Activated CD8-positive, alpha-beta T cell treated with anti-CD3 and anti-CD28 coated beads, Interleukin-2, amount 10 ng/mL, durations not matched to agents 7 days and 5 days (primary cell): ENCODE data around the gene ZEB2. TPM values are rescaled to one million over a fixed set of nuclear protein-coding genes. Genes with fewer than 3 reads are reported as not detected.
A peak's percentile ranks its signal among the peaks of the same experiment; 100 is the strongest.
"Not testable (repeated sequence)": the region's sequence is repeated elsewhere in the genome, so short reads cannot be mapped to it uniquely, and the experiment has no call there.

Source experiments
- ATAC-seq: fragments of 150-1000 bp; cut with Tn5 transposase; one replicate; pipeline ENCODE4 v1.10.0; 2021; ENCODE audit warnings: moderate library complexity
- CTCF ChIA-PET: fragments of 350-600 bp; sonication (Branson Sonifier 250); formaldehyde crosslinking; loops from one replicate; lab custom pipeline; 2021; ENCODE audit warnings: antibody characterized with exemption; lab: Charles Lee
- POLR2A ChIA-PET: fragments of 350-600 bp; sonication (Branson Sonifier 250); formaldehyde crosslinking; loops from one replicate; lab custom pipeline; 2021; ENCODE audit warnings: antibody characterized with exemption; lab: Charles Lee
- DNase-seq: peaks from one replicate; pipeline ENCODE4 v3.0.0-alpha.2; 2020
- H3K27ac Mint-ChIP-seq: one replicate; pipeline ENCODE4 v1.8.0; 2021; ENCODE audit warnings: mild to moderate bottlenecking, mixed read lengths
- H3K27me3 Mint-ChIP-seq: one replicate; pipeline ENCODE4 v1.8.0; 2021; ENCODE audit warnings: low read depth, mixed read lengths
- H3K36me3 Mint-ChIP-seq: one replicate; pipeline ENCODE4 v1.8.0; 2021; ENCODE audit warnings: low read depth, mixed read lengths
- H3K4me1 Mint-ChIP-seq: one replicate; pipeline ENCODE4 v1.8.0; 2021; ENCODE audit warnings: low read depth, mixed read lengths
- H3K4me3 Mint-ChIP-seq: one replicate; pipeline ENCODE4 v1.8.0; 2021; ENCODE audit warnings: mild to moderate bottlenecking, mixed read lengths
- H3K9me3 Mint-ChIP-seq: one replicate; pipeline ENCODE4 v1.8.0; 2022; ENCODE audit warnings: mixed read lengths; ENCODE audit not compliant: insufficient read depth
- total RNA-seq, 2 experiments: library from RNA; stranded (reverse); gene quantifications; one replicate each; pipeline ENCODE4 v1.2.3, GENCODE V29; 2021

ZEB2 gene
- total RNA-seq, 2 experiments from 2014 or later, result 4.0 to 5.7 TPM

DNA sequence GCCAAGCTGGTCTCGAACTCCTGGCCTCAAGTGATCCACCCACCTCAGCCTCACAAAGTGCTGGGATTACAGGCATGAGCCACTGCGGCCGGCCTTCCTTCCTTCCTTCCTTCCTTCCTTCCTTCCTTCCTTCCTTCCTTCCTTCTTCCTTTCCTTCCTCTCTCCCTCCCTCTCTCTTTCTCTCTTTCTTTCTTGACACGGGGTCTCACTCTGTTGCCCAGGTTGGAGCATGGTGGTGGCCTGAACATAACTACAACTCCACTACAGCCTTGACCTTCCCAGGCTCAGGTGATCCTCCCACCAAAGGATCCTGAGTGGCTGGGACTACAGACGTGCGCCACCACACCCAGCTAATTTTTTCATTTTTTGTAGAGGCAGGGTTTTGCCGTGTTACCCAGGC, 155.7 kb downstream of the ZEB2 start:
- DNase-seq, H3K27ac Mint-ChIP-seq, H3K4me3 Mint-ChIP-seq, H3K27me3 Mint-ChIP-seq, POLR2A ChIA-PET, H3K4me1 Mint-ChIP-seq, H3K36me3 Mint-ChIP-seq, CTCF ChIA-PET, ATAC-seq, H3K9me3 Mint-ChIP-seq: not testable (repeated sequence)

DNA sequence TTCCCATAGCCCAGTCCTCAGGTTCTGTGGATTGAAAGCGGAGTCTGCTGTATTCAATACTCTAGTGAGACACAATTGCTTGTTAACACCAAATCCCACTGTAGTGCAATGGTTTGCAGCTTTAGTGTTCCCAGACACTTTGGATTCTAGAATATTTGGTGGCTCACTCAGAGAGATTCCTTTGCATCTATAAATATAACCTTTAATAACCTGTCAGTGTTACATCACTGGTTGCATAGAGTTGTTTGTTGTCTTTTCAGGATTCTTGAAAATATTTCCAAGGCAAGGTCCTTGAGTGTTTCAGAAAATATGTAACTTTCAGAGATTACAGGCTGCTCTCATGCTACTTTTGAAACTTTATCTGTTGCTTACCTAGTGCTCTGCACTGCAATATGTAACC, 157.5 kb downstream of the ZEB2 start:
- H3K27me3 Mint-ChIP-seq, result no peaks in the 10 kb centered on the region
- DNase-seq (no peak), ATAC-seq (no peak)
- no peak overlapping the region for H3K27ac Mint-ChIP-seq
- POLR2A ChIA-PET, result no interaction called here
- CTCF ChIA-PET, result no interaction called here
- peaks cover 3% of the 10 kb centered on the region for H3K4me1 Mint-ChIP-seq
- H3K9me3 Mint-ChIP-seq, result no peaks in the 10 kb centered on the region
- no peaks in the 10 kb centered on the region for H3K36me3 Mint-ChIP-seq
- H3K4me3 Mint-ChIP-seq, result no peak overlapping the region

DNA sequence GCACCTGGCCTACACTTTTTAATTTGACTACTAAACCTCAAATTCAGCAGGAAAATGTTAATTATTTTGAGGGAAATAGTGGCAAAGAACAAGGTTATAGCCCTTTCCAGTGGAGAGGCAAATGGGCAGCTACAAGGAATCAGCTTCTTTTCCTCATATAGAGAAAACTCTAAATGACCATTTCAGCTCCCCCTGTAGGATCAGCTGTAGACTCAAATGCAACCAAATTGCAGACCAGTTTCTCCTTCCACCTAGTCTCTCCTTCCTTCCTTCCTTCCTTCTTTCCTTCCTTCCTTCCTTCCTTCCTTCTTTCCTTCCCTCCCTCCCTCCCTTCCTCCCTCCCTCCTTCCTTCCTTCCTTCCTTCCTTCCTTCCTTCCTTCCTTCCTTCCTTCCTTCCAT, 158.2 kb downstream of the ZEB2 start:
- ChIA-PET CTCF (no interaction called here), POLR2A (no interaction called here)
- Mint-ChIP-seq H3K9me3 (no peaks in the 10 kb centered on the region), H3K27ac (no peak overlapping the region), H3K27me3 (no peaks in the 10 kb centered on the region), H3K36me3 (no peaks in the 10 kb centered on the region), H3K4me1 (peaks cover 3% of the 10 kb centered on the region), H3K4me3 (no peak overlapping the region)
- DNase-seq, result no peak
- ATAC-seq, result no peak

DNA sequence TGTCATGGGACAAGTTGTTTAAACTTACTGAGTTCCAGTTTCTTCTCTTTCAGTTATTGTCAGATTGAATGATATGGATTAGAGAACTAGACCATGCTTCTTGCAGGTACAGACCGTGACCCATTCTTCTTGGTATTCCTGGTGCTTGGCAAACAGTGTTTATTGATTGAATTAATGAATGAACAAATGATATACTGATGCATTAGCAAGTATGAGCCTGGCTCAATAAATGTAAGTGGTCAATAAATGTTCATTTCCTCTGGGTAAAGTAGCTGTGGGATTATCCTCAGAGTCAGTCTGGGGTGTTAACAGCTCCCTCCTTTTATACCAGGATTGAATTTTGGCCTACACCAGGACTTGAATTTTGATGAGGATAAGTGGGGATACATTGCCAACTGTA, 160.2 kb downstream of the ZEB2 start:
- Mint-ChIP-seq H3K36me3 (no peaks in the 10 kb centered on the region), H3K4me3 (no peak overlapping the region), H3K27me3 (no peaks in the 10 kb centered on the region), H3K27ac (no peak overlapping the region), H3K9me3 (no peaks in the 10 kb centered on the region), H3K4me1 (peaks cover 3% of the 10 kb centered on the region)
- DNase-seq, result no peak
- ChIA-PET CTCF (no interaction called here), POLR2A (no interaction called here)
- no peak for ATAC-seq

DNA sequence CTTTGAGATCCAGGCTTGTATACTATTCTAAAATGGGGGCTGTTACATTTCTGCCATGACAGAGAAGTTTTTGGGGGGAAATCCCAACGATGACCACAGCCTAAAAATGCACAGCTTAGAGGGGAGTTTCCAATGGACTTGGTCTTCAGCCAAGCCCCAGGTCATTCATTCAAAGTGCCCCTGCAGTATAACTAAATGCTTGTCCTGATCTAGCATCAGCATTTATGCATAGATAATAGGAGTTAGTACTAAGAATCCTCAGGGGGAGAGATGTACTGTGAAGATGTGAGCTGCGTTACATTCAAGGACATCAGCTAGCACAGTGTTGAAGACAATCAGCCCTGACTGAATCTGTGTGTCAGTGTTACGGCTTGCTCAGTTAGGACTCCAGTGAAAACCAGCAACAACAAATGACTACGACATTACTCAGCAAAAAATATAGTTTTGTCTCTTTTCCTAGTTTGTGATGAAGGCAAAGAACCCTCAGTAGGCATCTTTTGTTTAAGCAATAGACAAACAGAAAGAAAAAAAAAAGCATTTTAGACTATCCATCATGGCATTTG, 160.9 kb downstream of the ZEB2 start:
- no peaks in the 10 kb centered on the region for H3K9me3 Mint-ChIP-seq
- H3K36me3 Mint-ChIP-seq, result no peaks in the 10 kb centered on the region
- H3K27ac Mint-ChIP-seq, result no peak overlapping the region
- peaks cover 3% of the 10 kb centered on the region for H3K4me1 Mint-ChIP-seq
- DNase-seq (no peak), ATAC-seq (no peak)
- no peak overlapping the region for H3K4me3 Mint-ChIP-seq
- no peaks in the 10 kb centered on the region for H3K27me3 Mint-ChIP-seq
- CTCF ChIA-PET, result no interaction called here
- POLR2A ChIA-PET, result no interaction called here

DNA sequence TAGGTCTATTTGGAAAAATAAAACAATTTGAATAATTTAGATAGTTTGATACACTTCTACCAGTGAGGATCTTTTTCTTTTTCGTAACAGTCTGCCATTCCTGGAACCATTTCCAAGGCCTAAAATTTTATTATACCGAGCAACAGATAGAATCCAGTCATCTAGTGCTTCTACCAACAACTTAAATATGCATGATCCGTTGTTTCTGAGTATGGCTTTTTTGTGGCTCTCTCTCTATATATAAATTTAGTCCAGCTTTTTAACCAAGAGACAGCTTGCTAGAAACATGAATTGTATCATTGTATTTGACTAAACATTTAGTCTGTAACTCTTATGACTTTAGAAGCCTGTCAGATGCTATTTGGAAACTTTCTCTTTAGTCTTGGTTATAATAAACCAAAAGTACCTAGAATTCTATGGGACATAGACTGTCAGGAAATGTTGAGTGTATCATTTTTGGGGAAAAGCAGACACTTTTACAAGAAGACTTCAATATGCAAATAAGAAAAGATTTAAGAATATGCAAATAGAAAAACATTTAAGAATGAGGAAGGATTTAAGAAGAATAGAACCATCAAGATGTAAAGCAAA, 161.4 kb downstream of the ZEB2 start:
- POLR2A ChIA-PET, result interaction anchor here (0.8 kb wide), 1 partner anchor 8 kb away, joined by 3 read pairs; no protein-coding TSS in a partner anchor
- no peak for DNase-seq
- no peak overlapping the region for H3K4me3 Mint-ChIP-seq

DNA sequence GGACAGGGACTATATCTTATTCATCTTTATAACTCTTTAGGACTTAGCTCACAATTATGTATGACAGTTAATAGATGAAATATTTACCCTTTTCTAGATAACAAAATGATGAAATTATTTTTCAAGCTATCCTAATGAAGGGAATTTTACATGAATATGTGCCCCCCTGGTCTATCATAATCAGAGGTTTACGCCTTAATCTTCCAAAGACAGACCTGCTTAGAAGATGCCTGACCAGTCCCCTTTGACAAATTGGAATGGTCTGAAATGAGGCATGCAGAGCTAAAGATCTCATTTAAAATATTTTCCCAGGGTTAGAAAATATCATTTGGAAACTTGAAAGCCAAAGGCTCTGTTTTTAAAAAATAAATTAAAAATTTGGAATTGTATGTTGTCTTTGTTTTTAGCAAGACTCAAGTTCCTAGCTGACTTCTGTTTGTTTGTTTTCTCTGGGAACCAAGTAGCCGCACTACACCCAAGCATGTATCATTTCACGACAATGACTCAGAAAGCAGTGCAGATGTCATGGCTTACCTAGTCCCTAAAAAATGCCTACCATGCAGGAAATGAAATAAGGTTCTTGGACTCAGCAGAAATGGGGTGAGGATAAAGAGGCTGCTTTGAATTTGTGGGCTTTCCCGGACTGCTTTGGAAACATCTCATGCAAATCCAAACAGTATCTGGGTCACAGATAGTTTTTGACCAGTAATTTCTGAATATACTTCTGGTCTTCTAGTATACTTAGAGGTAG, 162.1 kb downstream of the ZEB2 start:
- peak; percentile 19 for ATAC-seq

More for the DNA sequence above, 161.4 kb downstream of the ZEB2 start:
- Mint-ChIP-seq H3K27ac (no peak overlapping the region), H3K36me3 (no peaks in the 10 kb centered on the region), H3K4me1 (peaks cover 3% of the 10 kb centered on the region), H3K27me3 (no peaks in the 10 kb centered on the region), H3K9me3 (no peaks in the 10 kb centered on the region)
- no peak for ATAC-seq
- CTCF ChIA-PET, result no interaction called here

DNA sequence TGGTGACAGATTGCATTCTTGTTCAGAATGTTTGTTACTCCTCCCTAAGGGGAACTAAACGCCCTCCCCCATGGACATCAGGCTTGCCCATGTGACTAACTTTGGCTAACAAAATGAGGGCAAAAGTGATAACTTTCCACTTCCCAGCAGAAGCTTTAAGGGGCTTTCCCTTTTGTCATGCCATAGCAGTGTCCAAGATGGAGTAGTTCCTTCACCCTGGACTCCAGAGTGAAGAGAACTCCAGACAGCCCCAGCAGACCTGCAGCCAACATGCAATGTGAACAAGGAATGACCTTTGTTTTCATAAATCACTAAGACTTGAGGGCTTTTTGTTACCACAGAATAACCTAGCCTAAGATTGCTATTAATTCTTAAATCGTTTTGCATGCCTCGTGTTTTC, 163.5 kb downstream of the ZEB2 start:
- Mint-ChIP-seq H3K4me3 (no peak overlapping the region), H3K4me1 (peaks cover 3% of the 10 kb centered on the region), H3K27ac (no peak overlapping the region), H3K27me3 (no peaks in the 10 kb centered on the region), H3K36me3 (no peaks in the 10 kb centered on the region), H3K9me3 (no peaks in the 10 kb centered on the region)
- ChIA-PET CTCF (no interaction called here), POLR2A (interaction anchor here (0.9 kb wide), 1 partner anchor 160 kb away, joined by 3 read pairs; no protein-coding TSS in a partner anchor)
- no peak for DNase-seq
- ATAC-seq, result no peak

More for the DNA sequence above, 162.1 kb downstream of the ZEB2 start:
- H3K36me3 Mint-ChIP-seq, result no peaks in the 10 kb centered on the region
- no peaks in the 10 kb centered on the region for H3K9me3 Mint-ChIP-seq
- no peak overlapping the region for H3K27ac Mint-ChIP-seq
- peaks cover 3% of the 10 kb centered on the region for H3K4me1 Mint-ChIP-seq
- CTCF ChIA-PET, result no interaction called here
- DNase-seq, result no peak
- H3K4me3 Mint-ChIP-seq, result no peak overlapping the region
- no peaks in the 10 kb centered on the region for H3K27me3 Mint-ChIP-seq
- POLR2A ChIA-PET, result interaction anchor here (0.8 kb wide), 1 partner anchor 9 kb away, joined by 3 read pairs; no protein-coding TSS in a partner anchor

DNA sequence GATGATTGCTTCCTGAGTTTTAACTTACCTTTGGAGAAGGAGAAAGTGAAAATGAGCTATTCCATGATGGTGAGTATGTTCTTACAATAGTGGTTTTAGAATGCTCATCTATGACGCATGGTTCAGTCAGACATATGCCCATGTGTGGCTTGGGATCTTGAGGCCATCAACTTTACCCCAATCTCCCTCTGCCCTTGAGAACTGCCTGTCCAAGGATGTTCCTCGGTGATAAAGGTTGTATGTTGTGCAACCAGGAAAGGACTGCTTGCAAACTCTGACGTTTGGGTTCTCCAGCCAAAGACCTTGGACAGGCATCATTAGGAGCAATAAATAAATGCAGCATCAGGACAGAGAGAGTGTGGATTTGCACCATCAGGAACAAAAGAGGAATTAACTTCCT, 165.0 kb downstream of the ZEB2 start:
- ChIA-PET CTCF (no interaction called here), POLR2A (no interaction called here)
- no peaks in the 10 kb centered on the region for H3K9me3 Mint-ChIP-seq
- DNase-seq (no peak), ATAC-seq (no peak)
- H3K27ac Mint-ChIP-seq, result no peak overlapping the region
- no peak overlapping the region for H3K4me3 Mint-ChIP-seq
- H3K36me3 Mint-ChIP-seq, result no peaks in the 10 kb centered on the region
- no peaks in the 10 kb centered on the region for H3K27me3 Mint-ChIP-seq
- peaks cover 3% of the 10 kb centered on the region for H3K4me1 Mint-ChIP-seq

DNA sequence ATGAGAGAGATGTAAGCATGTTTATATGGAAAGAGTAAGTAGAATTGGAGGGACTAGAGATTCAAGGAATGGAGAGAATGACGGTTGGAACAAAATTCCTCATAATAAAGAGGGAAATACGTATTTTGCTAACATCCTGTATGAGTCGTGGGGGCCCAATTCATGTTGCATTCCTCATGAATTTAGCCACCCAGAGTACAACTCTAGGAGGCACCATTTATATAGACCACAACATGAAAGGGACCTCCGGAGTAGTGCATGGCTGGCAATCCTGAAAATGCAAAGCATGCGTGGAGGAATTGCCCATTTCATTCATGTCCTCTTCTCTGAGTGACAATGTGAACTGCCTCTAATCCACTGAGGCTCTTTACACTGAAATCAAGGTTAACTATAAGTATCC, 168.2 kb downstream of the ZEB2 start:
- no peak overlapping the region for H3K4me3 Mint-ChIP-seq

DNA sequence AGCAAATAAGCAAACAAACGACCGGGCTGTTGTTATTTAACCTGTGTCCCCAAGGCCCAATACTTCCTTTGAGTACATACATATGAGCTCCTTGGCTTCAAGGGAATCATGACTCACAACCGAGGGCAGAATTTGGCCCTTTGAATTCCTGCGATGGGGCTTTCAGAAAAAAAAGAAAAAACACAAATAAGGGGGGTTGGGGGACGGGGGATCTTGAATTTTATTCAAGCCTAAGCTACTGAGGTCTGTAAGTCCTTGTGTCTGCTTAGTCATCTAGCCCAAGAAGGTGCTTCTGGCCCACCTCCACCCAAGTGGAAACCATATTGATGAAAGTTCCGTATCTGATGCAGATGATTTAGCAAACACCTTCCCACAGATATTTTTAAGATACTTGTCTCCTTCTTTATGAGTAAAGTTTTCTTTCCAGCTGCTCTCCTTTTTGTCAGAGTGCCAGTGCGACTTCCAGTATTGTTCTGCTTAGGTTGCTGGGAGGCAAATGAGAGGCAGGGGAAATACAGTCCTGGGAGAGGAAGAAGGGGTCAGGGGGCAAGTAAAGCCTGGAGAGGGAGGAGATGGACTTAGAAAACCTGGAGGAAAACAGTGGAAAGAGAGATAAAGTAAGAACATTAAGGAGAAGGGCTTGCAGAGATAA, 169.6 kb downstream of the ZEB2 start:
- ATAC-seq (no peak), DNase-seq (no peak)
- no peaks in the 10 kb centered on the region for H3K9me3 Mint-ChIP-seq
- no peaks in the 10 kb centered on the region for H3K4me1 Mint-ChIP-seq
- no peaks in the 10 kb centered on the region for H3K27me3 Mint-ChIP-seq
- CTCF ChIA-PET, result no interaction called here
- POLR2A ChIA-PET, result no interaction called here
- no peaks in the 10 kb centered on the region for H3K36me3 Mint-ChIP-seq
- no peak overlapping the region for H3K4me3 Mint-ChIP-seq
- no peak overlapping the region for H3K27ac Mint-ChIP-seq

More for the DNA sequence above, 168.2 kb downstream of the ZEB2 start:
- DNase-seq (no peak), ATAC-seq (no peak)
- CTCF ChIA-PET, result interaction anchor here (1.1 kb wide), 1 partner anchor 19 kb away, joined by 3 read pairs; a partner anchor contains a TSS
- Mint-ChIP-seq H3K36me3 (no peaks in the 10 kb centered on the region), H3K4me1 (no peaks in the 10 kb centered on the region), H3K27ac (no peak overlapping the region), H3K27me3 (no peaks in the 10 kb centered on the region), H3K9me3 (no peaks in the 10 kb centered on the region)
- POLR2A ChIA-PET, result no interaction called here

DNA sequence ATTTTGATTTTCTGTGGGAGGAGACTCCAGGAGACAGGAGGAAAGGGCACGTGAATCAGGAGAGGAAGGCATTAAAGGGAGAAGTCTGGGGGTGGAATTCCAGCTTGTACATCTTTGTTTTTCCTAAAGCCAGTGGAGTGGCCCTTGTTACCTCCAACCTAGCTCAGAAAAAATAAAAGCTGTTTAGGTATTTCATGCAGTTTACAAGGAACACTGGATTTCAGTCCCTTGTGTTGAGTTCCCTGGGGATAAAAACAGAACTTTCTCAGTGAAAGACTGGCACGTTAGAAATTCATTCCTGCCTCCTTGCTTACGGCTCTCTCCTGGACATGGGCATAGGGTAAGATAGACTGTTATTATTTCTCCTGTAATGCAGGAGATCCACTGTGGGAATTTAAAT, 170.2 kb downstream of the ZEB2 start:
- Mint-ChIP-seq H3K9me3 (no peaks in the 10 kb centered on the region), H3K4me3 (no peak overlapping the region), H3K4me1 (no peaks in the 10 kb centered on the region), H3K27me3 (no peaks in the 10 kb centered on the region), H3K36me3 (no peaks in the 10 kb centered on the region), H3K27ac (no peak overlapping the region)
- POLR2A ChIA-PET, result no interaction called here
- CTCF ChIA-PET, result no interaction called here
- no peak for DNase-seq
- no peak for ATAC-seq
